Measurements from ENCODE around the gene TCEAL9.
"Not testable (repeated sequence)": the region's sequence is repeated elsewhere in the genome, so short reads cannot be mapped to it uniquely, and the experiment has no call there.

The TCEAL9 gene

DNA sequence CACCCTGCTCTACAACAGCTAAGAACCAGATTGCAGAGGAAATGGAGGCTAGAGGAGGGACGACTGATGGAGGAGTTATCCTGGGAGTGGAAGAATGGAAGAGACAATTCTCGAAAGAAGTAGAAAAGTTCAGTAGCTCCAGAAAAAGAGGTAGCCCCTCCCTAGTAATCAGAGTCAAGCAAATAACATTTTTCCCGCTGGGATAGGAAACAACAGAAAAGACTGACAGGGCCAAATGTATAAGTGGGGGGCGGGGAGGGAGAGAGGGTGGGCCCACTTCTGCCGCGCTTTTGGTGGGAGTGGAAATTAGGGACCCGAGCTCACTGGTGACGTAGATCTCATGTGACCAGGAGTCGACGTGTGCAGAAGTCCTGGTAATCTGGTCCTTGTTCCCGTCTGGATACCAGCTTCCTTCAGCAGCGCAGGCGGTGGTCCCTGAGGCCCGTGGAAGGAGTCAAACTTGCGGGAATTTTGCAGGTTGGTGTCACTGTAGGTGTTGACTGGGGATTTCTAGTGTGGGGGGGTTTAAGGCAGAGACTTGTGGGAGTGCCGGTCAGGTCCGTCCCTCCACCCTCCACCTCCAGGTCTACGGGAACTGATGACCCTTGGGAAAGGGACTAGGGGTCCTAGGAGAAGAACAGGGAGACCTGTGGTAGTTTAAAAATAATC is at the start of gene TCEAL9:
TSS of gene TCEAL9 (plus strand) at position 377 of the 669 bp plus-strand sequence. CDS start 1,179 bp downstream, outside the sequence.
- DNase-seq = no peak

DNA sequence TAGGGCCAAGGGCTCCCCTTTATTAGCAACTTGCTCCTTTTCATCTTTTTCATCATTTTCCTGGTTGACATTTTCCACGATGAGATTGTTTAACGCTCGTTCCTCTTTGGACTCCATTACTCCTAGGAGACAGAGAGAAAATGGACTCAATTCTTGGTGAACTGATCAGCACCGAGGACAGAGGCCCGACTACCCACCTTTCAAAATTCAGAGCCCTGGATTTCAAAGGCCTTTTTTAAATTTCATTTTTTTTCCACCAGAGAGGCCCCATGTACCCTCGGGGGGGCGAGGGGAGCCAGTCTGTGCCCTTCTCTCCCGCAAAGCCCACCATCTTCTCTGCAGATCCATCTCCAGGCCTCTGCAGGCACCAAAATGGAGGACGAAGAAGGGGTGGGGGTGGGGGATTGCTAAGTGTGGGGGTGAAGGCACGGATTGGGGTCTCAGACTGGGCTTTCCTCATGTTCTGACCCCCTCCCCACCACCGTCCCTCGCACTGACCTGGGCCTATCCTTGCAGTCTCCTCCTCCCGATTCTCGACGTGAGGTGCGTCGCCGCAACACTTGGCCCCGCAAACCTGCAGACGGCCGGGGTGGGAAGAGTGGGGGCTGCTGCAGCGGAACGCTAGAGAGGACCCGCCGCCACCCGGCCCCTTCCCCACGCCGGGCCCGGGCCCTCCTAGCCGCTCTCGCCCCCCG is 46.3 kb upstream of the TCEAL9 start:
- no peak for DNase-seq

DNA sequence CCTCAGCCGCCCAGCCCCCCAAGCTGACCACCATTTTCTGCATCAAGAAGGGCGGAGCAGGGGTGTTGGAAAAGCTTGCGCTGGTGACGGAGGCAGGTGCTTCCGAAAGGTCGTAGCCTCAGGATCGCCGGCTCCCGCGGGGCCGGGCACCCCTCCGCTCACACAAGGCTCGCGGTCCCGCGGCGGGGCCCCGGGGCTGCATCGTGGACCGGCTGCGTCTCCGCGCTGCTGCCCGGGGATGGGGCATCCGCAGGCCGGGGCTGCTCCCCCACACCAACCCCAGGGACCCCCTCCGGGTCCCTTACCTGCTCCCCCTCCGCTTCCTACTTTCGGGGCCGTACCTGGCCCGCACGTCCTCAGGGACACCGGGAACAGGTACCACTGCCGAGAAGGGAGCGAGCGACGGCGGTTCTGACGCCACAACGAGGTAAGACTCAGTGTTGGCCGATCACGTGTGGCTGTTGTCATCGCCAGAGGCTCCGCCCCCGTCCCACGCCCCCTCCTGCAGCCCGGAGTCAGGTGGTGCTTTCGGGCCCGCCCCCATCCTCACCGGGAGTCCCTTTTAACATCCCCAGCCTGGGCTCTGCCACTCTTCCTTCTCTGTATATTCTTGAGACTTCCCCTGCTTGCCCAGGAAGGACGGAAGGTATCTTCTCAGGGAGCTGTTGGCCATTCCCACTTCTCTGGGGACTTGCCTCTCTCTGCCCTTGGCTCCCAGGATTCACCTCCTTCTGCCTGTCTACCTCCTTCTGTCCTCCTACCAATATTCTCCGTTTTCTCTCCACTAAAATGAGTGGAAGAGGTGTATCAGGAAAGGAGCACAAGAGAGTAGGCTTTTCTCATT is 45.5 kb upstream of the TCEAL9 start, which contains the start of gene BEX2:
TSS of gene BEX2 (minus strand) at position 436 of the 844 bp plus-strand sequence. CDS start 1,014 bp downstream, outside the sequence.
- peak; percentile 24 for DNase-seq

DNA sequence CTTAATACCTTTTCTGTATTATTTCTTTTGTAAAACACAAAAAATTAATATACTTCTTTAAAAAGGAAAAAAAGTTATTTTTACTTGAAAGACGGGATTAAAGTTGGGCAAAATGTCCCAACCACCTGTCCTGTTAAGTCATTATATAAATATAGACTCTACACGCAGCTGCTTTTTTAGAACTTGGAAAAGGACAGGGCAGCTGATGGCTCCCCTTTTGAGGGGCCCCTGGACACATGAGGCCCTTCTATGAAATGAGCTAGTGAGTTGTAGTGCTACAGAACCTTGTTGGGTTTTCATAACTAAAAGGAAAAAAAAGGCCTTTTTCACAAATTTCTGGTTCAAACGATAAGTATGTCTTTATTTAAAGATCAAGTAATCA is 44.9 kb upstream of the TCEAL9 start:
- DNase-seq = no peak

DNA sequence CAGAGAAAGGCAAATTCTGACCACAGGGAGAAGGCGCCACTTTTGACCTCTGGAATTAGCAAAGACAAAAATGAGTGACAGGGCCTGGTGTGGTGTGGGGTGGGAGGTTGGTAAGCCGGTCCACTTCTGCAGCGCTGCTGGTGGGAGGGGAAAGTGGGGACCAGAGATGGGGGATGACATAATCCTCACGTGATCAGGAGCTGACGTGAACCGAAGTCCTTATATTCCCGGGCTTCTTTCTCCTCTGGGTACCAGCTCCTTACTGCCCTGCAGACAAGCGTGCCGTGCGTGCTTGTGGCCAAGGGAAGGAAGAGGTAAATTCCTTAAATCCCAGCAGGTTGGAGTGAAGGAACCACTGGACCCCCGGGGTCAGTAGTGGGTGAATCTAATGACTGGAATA is 26.3 kb upstream of the TCEAL9 start, which contains the start of gene TCEAL7:
TSS of gene TCEAL7 (plus strand) at position 249 of the 400 bp plus-strand sequence. CDS start 1,165 bp downstream, outside the sequence.
- no peak for DNase-seq

DNA sequence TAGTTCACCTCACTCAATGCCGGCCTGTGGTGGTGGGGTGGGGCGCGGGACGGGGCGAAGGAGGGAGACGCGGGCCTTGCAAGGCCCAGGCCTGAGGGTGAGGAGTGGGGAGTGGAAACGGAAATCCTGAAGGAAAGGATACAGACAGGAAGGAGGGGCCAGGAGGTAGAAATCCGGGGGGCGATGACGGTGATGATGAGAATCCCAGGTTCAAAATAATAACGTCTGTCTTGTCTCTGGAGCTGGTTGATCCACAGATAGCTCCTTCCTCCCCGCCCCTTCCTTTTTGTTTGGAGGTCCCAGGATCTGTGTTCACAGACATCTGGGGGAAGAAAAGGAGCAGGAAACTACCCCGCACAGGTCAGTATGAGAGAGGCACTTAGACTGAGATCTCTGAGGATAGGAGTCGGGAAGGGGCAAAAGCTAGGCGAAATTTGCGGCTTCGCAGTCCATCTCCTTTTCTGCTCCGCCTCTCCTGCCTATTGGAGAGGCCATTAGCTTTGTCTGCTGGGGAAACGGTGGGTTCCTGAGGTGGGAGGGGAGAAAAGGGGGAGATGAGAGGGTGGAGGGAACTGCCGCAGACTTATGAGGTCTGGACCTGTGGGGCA is 25.5 kb upstream of the TCEAL9 start:
- DNase-seq = no peak

DNA sequence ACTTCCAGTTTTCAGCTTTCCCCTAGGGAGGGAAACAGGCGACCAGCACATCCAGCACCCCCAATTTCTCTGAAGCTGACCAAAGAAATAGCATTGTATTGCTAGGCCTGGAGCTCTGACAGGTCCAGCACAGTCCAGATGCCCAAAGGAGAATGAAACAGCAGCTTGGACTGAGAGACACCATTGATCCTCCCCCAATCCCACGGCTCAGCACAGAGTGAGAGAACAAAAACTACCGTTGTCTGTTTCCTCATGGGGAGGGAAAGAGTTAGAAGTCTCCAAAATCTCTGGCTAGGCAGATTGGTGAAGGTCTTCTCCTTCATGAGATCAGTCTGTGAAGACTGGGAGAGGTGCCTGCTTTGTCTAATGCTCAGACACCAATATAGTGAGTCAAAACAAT is 17.6 kb upstream of the TCEAL9 start:
- no peak for DNase-seq

DNA sequence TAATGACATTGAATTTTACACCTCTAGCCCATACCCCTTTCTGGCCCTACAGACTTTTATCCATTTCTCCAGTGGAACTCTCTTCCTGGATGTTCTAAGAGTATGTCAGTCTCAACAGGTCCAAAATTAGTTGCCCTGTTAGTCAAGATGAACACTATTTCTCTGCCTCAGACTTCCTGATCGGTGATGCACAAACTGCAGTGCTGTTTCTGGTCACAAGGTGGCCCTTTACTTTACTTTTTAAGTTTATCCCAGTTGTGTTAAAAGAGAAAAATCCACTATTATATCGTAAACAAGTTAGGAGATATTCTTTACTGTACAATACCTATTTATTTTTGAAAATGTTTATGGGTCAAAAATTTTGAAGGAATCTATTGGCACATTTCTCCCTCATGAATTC is 13.2 kb upstream of the TCEAL9 start:
- DNase-seq = no peak

- no peak for DNase-seq
Observed at GRCh38 chrX:103344606-103345005, 11.7 kb upstream of the TCEAL9 start.

- no peak for DNase-seq
Observed at GRCh38 chrX:103347682-103348397, 8.5 kb upstream of the TCEAL9 start.

GRCh38 chrX:103356858-103357257 is 552 bp downstream of the TCEAL9 start:
- no peak for DNase-seq

DNA sequence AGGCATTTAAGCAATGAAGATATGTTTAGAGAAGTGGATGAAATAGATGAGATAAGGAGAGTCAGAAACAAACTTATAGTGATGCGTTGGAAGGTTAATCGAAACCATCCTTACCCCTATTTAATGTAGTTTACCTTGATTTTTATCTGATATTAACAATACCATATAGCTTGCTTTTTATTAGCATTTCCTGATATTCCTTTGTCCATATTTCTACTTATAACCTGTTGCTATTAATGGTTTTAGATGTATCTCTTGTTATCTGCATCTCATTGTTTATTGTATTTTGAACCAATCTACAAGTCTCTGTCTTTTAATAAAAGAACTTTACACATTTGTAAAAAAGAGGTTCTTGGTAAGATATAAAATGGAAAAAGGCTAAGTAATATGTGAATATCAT is 1.6 kb downstream of the TCEAL9 start:
- no peak for DNase-seq

DNA sequence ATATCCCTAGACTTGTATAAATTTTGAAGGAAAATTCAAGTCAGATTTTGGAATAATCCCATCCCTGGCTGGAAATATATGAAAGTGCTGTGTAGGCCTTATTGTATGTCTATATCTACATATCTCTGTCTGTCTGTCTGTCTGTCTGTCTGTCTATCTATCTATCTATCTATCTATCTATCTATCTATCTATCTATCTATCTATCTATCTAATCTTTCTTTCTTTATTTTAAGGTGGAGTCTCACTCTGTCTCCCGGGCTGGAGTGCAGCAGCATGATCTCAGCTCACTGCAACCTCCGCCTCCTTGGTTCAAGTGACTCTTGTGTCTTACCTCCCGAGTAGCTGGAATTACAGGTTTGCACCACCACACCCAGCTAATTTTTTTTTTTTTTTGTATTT is 3.3 kb downstream of the TCEAL9 start:
- DNase-seq = not testable (repeated sequence)

GRCh38 chrX:103360092-103360491 is 3.8 kb downstream of the TCEAL9 start:
- DNase-seq = no peak

DNA sequence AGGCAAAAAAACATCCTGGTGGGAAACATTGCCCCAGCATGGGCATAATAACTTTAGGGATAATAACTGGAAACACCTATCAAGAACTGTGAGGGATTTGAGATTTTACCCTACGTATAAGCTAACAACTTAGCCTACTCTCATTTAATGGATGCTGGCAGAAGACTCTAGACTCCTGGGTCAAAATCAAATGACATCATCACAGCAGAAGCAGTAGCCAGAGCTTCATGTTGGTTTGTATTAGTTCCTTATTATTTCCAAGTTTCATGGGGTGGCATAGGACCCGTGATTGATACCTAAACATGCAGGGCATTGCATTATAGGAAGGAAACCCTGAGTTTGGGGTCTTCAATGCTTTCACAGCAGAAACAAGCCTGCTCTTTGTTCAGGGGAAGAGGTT is 4.6 kb downstream of the TCEAL9 start:
- no peak for DNase-seq

GRCh38 chrX:103361798-103362197 is 5.5 kb downstream of the TCEAL9 start:
- no peak for DNase-seq

DNA sequence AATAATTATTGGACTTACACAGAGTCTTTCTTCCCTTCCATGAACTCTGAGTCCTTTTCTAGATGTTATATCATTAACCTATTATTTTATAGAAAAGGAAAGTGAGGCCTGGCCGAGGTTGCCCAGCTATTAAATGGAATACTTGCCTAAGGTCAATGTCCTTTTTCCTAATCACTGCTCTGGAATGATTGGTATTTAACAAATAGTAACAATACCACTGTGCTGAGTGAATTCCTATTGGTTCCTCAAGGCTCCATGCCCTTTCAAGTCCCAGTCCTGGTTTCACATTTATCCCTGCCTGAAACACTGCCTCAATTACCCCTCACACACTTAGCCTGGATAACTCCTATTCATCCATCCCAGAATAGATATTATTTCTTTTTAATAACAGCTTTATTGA is 6.2 kb downstream of the TCEAL9 start:
- DNase-seq = no peak

- no peak for DNase-seq
Observed at GRCh38 chrX:103363046-103363445, 6.7 kb downstream of the TCEAL9 start.

DNA sequence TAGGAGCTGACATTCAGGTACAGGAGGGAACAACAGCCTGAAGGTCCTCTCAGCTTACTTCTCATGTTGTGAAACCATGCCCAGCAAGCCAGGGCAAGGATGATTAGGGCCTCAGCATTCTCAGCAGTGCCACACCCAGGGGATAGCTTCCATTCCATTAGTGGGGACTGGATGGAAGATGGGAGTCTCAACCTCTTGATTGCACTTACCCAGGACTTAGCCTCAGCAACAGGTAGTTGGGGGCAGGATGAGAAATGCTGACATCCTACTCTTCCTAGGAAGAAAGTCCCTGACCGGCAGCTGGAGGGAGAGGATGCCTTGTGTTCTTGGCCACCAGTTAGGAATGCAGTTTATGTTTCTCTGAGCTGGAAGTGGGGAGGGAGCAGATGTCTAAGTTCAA is 11.2 kb downstream of the TCEAL9 start:
- DNase-seq = no peak

GRCh38 chrX:103369479-103369878 is 13.2 kb downstream of the TCEAL9 start:
- no peak for DNase-seq

- DNase-seq = no peak
Observed at GRCh38 chrX:103372886-103373285, 16.6 kb downstream of the TCEAL9 start.

DNA sequence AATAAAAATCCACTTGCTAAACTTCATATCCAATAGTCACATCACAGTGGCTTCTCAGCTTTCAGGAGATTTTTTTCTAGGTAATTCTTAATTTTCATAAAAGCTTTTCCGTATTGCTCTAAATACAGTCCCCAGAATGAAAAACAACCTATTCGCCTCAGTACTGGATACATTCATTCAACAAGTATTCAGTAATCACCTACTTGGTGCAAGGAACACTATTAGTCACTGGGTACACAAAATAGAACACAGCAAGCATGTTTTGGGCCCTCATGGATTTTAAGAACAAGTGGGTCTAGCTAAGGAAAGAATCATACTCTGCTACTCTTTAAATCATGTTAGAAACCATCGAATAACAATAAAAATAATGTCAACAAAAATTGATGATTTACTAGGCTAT is 17.3 kb downstream of the TCEAL9 start:
- DNase-seq = no peak

Data from NCI-H1417 treated with DMSO at 0.1 percent for 48 hours (cell line).